ENCODE data around the gene ERICH6. TPM values are rescaled to one million over a fixed set of nuclear protein-coding genes. Genes with fewer than 3 reads are reported as not detected.

The ERICH6 gene
- total and polyA plus RNA-seq, 10 of the 15 experiments (the other 5 are each of a cell fraction or from before 2014, with no cell fraction given) = 0.04 to 0.40 (median 0.22) TPM; not detected in 6

DNA sequence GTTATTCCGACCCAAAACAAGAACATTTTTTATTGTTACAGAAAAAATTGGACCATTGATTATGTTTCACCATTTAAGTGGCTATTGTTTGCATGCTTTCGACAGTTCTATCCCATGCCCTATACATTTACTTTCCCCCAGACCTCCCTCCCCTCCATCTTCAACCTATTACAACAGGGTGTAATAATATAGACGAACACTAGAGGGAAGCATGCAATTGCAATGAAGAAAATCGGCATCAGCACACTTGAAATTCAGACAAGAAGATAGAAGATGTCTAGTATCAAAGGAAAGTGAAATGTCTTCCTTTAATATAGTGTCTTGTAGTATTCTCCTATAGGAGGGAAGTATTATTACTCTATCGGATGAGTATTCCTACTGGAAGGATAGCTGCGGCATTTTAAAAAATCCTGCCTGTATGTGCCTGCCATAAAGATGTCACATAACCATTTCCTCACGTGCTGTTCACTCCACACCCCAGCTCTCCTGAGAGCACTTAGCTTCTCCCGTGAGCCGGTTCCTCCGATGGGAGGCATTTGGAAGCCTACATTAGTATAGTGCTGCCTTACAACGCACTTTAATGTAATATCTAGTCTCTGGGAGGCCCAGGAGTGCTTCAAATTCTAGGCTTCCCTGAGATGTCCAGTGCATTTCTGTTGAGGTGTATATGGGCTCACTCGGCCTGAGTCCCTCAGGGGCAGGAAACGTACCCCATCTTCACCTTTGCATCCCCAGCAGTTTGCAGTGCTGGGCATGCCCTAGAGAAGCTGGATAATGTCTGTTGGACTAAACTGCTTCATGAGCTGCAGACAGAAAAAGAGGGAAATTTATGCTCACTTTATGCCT is 17.8 kb upstream of the ERICH6 start (continued):
- TF ChIP-seq ZBTB33 (IDR thresholded peaks at IDR 0.05) (no peak), ASH2L (IDR thresholded peaks at IDR 0.05; ENCODE audit: borderline replicate concordance, low read depth) (no peak), MXI1 (IDR thresholded peaks at IDR 0.05; ENCODE audit: low read depth, low read length) (no peak), RB1 (IDR thresholded peaks at IDR 0.05; ENCODE audit: borderline replicate concordance) (peak; percentile 66; the same call in 1 of the 2 replicates), MYB (IDR thresholded peaks at IDR 0.05; ENCODE audit: borderline replicate concordance, low read depth, low read length) (no peak), ZBTB40 (IDR thresholded peaks at IDR 0.05; ENCODE audit: borderline replicate concordance) (no peak), NR2F1 (conservative IDR thresholded peaks at IDR 0.05) (no peak)
